Kidney epithelial cell (primary cell): Measurements from ENCODE around the gene MCM3AP. TPM values are rescaled to one million over a fixed set of nuclear protein-coding genes. Genes with fewer than 3 reads are reported as not detected.

Experiments used
- DNase-seq: peaks from one replicate; pipeline ENCODE4 v3.0.0-alpha.2; 2010; ENCODE audit warnings: low read depth
- H3K27me3 ChIP-seq: 2 replicates; pipeline ENCODE4 v1.6.0; 2011; ENCODE audit warnings: low read length; ENCODE audit not compliant: control insufficient read depth, insufficient read depth
- H3K36me3 ChIP-seq: 2 replicates; pipeline ENCODE4 v1.5.1; 2011; ENCODE audit warnings: low read length; ENCODE audit not compliant: control insufficient read depth, insufficient read depth
- H3K4me3 ChIP-seq: 2 replicates; pipeline ENCODE4 v1.5.1; 2011; ENCODE audit warnings: low read depth, mild to moderate bottlenecking, control low read depth, low read length
- total RNA-seq: library from RNA; depleted of rRNA; stranded (reverse); fragments of >200 nt; gene quantifications from 2 replicates; pipeline ENCODE4 v1.2.3, GENCODE V29; 2015
- TF ChIP-seq, protein P1 (sequence below): IDR thresholded peaks from 2 replicates; pipeline ENCODE4 v1.5.1; 2011; ENCODE audit warnings: mild to moderate bottlenecking, moderate library complexity, low read length, control low read depth, inconsistent platforms; ENCODE audit not compliant: insufficient read depth, poor library complexity, severe bottlenecking

MCM3AP gene
- total RNA-seq, 1 donor from 2014 or later = 63.7 TPM

DNA sequence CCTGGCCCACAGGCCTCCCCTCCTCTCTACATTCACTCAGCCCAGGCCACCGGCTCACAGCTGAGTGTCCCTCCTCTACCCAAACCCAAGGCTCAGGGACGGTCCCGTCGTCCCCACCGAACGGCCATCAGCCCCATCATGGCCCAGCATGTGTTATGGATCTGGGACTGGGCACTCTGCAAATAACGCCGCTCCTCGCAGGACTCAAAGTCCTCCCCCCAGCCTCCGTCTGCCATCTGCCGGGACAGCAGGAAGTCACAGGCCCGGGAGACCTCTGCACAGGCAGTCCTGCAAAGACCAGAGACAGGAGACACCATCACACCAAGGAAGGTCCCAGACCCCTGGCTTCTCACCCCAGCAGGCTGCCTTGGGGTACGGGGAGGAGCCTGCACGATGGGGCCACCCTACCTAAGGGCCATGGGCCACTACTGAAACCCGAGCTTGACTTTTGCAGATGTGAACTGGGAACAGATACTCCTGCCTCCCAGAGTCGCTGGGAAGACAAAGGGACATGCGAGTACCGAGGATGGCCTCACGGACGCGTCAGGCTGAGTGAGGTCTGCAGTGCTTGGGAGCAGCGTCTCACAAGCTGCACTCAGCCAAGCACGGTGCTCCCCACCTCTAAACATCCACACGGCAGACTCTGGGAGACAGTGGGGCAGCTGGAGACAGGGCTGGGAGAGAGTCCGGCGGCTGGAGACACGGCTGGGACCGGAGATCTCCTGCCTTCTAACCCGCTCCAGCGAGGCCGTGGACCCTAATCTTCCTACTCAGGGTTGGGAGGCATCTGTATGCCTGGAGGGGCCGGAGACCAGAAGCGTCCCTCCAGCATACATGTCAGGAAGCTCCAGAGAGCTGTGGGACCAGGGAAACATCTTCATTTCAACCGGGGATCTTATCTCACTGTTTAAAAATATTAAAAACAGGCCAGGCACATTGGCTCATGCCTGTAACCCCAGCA is 90.8 kb downstream of the MCM3AP start:
- Histone ChIP-seq H3K4me3 (no peak overlapping the region), H3K27me3 (no peaks in the 10 kb centered on the region), H3K36me3 (peaks cover 6% of the 10 kb centered on the region)
- TF ChIP-seq, protein P1, sequence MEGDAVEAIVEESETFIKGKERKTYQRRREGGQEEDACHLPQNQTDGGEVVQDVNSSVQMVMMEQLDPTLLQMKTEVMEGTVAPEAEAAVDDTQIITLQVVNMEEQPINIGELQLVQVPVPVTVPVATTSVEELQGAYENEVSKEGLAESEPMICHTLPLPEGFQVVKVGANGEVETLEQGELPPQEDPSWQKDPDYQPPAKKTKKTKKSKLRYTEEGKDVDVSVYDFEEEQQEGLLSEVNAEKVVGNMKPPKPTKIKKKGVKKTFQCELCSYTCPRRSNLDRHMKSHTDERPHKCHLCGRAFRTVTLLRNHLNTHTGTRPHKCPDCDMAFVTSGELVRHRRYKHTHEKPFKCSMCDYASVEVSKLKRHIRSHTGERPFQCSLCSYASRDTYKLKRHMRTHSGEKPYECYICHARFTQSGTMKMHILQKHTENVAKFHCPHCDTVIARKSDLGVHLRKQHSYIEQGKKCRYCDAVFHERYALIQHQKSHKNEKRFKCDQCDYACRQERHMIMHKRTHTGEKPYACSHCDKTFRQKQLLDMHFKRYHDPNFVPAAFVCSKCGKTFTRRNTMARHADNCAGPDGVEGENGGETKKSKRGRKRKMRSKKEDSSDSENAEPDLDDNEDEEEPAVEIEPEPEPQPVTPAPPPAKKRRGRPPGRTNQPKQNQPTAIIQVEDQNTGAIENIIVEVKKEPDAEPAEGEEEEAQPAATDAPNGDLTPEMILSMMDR = no peak
- DNase-seq = no peak

DNA sequence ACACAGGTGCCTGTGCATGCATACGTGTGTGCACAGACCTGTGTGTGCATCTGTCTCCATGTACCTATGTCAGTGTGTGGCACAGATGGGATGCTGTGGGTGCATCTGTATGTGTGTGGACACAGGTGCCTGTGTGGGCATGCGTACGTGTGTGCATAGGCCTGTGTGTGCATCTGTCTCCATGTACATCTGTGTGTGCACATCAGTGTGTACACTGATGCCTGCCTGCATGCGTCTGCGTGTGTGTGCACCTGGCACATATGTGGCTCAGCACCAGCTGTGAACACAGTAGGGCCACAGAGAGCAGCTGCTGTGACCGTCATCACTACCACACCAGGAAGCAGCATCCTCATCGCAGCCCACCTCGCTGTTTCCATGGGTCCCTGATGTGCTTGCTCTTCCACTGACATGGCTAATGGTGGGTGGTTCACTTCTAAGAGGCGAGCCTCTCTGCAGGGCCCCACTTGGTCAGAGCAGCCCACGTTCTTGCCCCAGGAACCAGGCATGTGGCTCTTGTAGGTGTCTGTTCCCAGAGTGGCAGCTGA is 91.5 kb downstream of the MCM3AP start:
- Histone ChIP-seq H3K27me3 (no peaks in the 10 kb centered on the region), H3K4me3 (no peak overlapping the region), H3K36me3 (peaks cover 6% of the 10 kb centered on the region)
- DNase-seq = no peak
- TF ChIP-seq, protein P1 = no peak

DNA sequence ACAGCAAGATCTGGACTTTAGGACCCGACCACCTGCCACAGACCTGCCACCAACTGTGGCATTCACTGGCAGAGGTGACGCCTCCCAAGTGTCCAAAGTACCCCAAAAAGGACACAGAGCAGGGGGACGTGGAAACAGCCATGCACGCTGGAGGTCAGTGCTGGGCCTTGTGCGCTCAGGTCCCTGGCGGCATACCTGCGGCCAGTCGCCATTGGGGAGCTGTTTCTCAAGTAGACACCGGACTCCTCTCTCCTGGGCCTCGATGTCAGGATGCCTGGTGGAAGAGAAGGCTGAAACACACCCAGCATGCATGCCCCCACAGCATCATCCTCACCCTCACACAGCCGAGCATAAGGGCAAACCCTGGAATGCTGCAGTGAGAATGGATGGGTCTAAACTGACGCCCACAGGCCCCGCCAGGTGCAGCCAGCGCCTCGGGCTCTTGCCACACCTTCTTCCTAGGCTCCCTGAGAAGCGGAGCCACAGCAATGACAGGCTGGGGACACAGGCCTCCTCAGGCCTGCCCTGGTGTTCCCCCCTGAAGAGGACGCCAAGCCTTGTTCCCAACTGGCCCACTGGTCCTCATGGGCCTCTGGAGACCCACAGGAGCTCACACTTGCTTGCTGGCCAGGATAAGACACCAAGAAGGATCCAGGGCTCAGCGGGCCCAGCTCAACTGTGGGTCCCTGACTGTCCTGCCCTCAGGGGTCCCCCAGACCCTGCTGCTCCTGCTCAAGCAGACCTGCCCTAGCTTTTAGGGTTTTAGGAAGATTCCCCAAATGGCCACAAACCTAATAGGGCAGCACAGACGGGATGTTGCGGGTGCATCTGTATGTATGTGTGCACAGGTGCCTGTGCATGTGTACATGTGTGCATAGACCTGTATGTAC is 93.5 kb downstream of the MCM3AP start:
- Histone ChIP-seq H3K36me3 (peaks cover 6% of the 10 kb centered on the region), H3K27me3 (no peaks in the 10 kb centered on the region), H3K4me3 (no peak overlapping the region)
- TF ChIP-seq, protein P1 = no peak
- no peak for DNase-seq

DNA sequence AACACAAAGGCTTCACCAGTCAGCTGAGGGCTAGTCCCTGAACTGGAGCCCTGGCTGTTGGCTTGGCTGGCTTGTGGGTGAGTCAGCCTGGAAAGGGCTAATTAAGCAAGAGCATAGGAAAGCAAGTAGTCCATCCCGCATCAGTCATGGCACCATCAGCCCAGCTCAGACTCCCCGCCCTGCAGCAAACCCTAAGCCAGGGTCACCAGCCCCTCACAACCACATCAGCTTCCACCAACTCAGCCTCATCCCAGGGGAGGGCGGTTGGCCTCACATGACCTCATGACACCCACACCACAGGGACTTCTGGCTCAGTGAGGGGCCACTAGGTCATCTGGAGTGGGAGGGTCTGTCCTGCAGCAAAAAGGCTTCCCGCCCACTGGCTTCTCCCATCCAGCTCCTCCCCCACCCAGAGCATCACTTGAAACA is 94.1 kb downstream of the MCM3AP start:
- no peaks in the 10 kb centered on the region for H3K27me3 ChIP-seq
- no peak overlapping the region for H3K4me3 ChIP-seq
- TF ChIP-seq, protein P1 = no peak
- peaks cover 6% of the 10 kb centered on the region for H3K36me3 ChIP-seq
- DNase-seq = peak; percentile 32

DNA sequence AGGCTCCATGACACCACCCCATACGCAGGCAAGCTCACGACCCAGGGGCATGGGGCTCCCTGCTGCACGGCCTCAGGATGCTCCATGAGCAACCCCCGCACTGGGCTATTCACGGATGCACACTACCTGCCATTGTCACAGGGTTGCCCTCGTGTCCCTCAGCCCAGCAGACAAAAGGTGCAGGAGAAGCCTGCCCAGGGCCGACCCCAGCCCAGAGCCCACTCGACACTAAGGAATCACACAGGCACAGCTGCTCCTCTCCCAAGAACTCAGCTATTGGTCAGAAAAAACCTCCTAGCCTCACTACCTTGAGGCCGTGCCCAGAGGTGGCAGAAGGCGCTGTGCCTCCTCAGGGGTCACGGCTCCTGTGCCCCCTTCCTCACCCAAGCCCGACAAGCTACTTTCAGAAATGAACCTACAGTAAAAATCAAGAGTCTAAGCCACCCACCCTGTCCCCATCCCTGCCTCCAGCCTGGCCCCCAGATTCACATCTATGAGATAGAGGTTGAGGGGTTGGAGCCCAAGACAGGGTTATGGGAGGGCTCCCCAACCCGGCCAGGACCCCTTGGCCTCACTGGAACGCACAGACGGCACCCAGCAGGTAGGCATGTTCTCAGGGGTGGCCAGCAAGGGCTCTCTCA is 94.8 kb downstream of the MCM3AP start:
- DNase-seq = no peak

More for the DNA sequence above, 94.8 kb downstream of the MCM3AP start:
- Histone ChIP-seq H3K36me3 (peaks cover 5% of the 10 kb centered on the region), H3K27me3 (no peaks in the 10 kb centered on the region), H3K4me3 (no peak overlapping the region)
- TF ChIP-seq, protein P1 = no peak
